Upper lobe of left lung (tissue), 6 donors: ENCODE measurements around the gene NR2C2AP. TPM values are rescaled to one million over a fixed set of nuclear protein-coding genes. Genes with fewer than 3 reads are reported as not detected.

ENCODE experiments used
- ATAC-seq, 2 donors: fragments of 200-7000 bp; cut with Tn5 transposase; one replicate each; pipeline ENCODE4 v1.9.1; 2022; ENCODE audit warnings: mild to moderate bottlenecking in 2 of 2, moderate library complexity in 2 of 2; ENCODE audit not compliant: low FRiP score in 2 of 2
- DNase-seq, 2 donors: peaks; one replicate each; pipeline ENCODE4 v3.0.0-alpha.2; 2019 to 2020
- H3K27ac ChIP-seq, 4 donors: fragments of 200-600 bp; sonication (generic); one replicate each; pipeline ENCODE4 v1.5.1; 2016 to 2019
- H3K27me3 ChIP-seq, 4 donors: fragments of 200-600 bp; sonication (generic); one replicate each; pipeline ENCODE4 v1.5.1; 2017 to 2019
- H3K36me3 ChIP-seq, 4 donors: fragments of 200-600 bp; sonication (generic); one replicate each; pipeline ENCODE4 v1.5.1; 2016 to 2019
- H3K4me1 ChIP-seq, 4 donors: fragments of 200-600 bp; sonication (generic); one replicate each; pipeline ENCODE4 v1.5.1; 2018 to 2019
- H3K4me3 ChIP-seq, 4 donors: fragments of 200-600 bp; sonication (generic); one replicate each; pipeline ENCODE4 v1.5.1; 2017 to 2019; ENCODE audit warnings: mild to moderate bottlenecking in 2 of 4, moderate library complexity in 1 of 4
- H3K9me3 ChIP-seq, 4 donors: fragments of 200-600 bp; sonication (generic); one replicate each; pipeline ENCODE4 v1.5.1; 2018 to 2019
- EP300 ChIP-seq, 4 donors: sonication (generic); formaldehyde crosslinking; IDR thresholded peaks; one replicate each; pipeline ENCODE4 v1.5.1; 2017; ENCODE audit warnings: antibody characterized with exemption in 4 of 4, control low read depth in 2 of 4
- POLR2A ChIP-seq, 4 donors: fragments of 450-650 bp; IDR thresholded peaks; one replicate each; pipeline ENCODE4 v1.5.1; 2016 to 2017; ENCODE audit warnings: antibody characterized with exemption in 4 of 4, mild to moderate bottlenecking in 2 of 4
- POLR2AphosphoS5 ChIP-seq, 2 donors: sonication (generic); formaldehyde crosslinking; IDR thresholded peaks; one replicate each; pipeline ENCODE4 v1.5.1; 2017; ENCODE audit warnings: antibody characterized with exemption in 2 of 2
- WGBS, 2 donors: methylation state at CpG; one replicate each; pipeline ENCODE4 v1.1.5; 2017 to 2018; 5-methylcytosine and 5-hydroxymethylcytosine counted together
- total RNA-seq, 6 donors: library from RNA; depleted of rRNA in 4 of 6; stranded (reverse); fragments of >200 nt in 4 of 6; gene quantifications; one replicate each; pipeline versions ENCODE4 v1.1.0 to v1.2.1, GENCODE V29; 2016 to 2021
- TF ChIP-seq, protein P1 (sequence below), 6 experiments: fragments of 450-650 bp in 4 of 6; fragments of 200-600 bp in 2 of 6; sonication (generic) in 2 of 6; IDR thresholded peaks; one replicate each; pipeline ENCODE4 v1.5.1; 2016 to 2019; ENCODE audit warnings: antibody characterized with exemption in 6 of 6
- donor health status: DM: no; HTN: no; CAD: no; lungs with moderate emphysema.
- donor health status: DM: no; HTN: yes; CAD: no; lungs with severe emphysema.

The NR2C2AP gene
- total RNA-seq, 6 donors from 2014 or later = 5.2 to 17.0 (median 10.8) TPM

DNA sequence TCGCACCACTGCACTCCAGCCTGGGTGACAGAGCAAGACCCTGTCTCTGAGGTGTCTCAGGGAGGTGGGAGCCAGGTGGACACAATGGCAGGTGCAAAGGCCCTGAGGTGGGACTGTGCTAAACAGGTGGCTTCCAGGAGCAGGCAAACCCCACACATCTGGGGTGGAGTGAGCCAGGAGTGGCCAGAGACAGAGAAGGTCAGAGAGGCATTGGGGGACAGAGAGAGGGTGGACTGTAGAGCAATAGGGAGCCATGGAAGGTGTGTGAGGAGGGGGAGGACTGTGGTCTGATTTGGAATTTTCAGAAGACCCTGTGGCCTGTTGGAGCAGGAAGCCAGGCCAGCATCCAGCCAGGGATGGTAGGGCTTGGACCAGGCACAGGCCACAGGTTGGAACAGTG lies 37.8 kb downstream of the NR2C2AP start:
- no peaks in the 10 kb centered on the region for H3K36me3 ChIP-seq
- peaks cover 7 to 8% (median 7%) of the 10 kb centered on the region in 4 donors for H3K4me1 ChIP-seq
- no peaks in the 10 kb centered on the region for H3K27me3 ChIP-seq
- ATAC-seq = no peak
- no peaks in the 10 kb centered on the region for H3K9me3 ChIP-seq
- no peak overlapping the region for H3K4me3 ChIP-seq
- TF ChIP-seq POLR2A (IDR thresholded peaks at IDR 0.05) (no peak), POLR2AphosphoS5 (IDR thresholded peaks at IDR 0.05) (no peak), EP300 (IDR thresholded peaks at IDR 0.05) (no peak)
- TF ChIP-seq, protein P1, sequence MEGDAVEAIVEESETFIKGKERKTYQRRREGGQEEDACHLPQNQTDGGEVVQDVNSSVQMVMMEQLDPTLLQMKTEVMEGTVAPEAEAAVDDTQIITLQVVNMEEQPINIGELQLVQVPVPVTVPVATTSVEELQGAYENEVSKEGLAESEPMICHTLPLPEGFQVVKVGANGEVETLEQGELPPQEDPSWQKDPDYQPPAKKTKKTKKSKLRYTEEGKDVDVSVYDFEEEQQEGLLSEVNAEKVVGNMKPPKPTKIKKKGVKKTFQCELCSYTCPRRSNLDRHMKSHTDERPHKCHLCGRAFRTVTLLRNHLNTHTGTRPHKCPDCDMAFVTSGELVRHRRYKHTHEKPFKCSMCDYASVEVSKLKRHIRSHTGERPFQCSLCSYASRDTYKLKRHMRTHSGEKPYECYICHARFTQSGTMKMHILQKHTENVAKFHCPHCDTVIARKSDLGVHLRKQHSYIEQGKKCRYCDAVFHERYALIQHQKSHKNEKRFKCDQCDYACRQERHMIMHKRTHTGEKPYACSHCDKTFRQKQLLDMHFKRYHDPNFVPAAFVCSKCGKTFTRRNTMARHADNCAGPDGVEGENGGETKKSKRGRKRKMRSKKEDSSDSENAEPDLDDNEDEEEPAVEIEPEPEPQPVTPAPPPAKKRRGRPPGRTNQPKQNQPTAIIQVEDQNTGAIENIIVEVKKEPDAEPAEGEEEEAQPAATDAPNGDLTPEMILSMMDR (IDR thresholded peaks at IDR 0.05) = no peak
- DNase-seq = no peak
- WGBS, 2 donors = 100% methylated on average over 1 of the region's 1 CpG
- H3K27ac ChIP-seq = no peak overlapping the region

DNA sequence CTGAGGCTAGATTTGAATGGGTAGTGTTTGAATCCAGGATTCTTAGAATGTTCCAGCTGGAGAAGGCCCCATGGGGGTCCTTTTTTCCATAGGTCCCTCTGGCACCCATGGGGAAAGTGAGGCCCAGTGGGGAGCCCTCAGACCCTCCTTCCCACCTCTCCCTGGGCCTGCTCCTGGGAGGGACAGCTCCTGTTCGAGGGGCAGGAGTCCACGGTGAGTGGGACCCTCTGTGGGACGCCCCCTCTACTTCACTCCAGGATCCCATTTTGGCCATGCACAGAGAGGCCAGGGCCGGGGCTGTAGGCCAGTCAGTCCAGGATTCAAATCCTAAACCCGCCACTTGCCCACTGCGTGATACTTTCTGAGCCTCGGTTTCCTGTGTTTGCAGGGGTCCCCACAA lies 40.7 kb downstream of the NR2C2AP start:
- H3K4me3 ChIP-seq = no peak overlapping the region
- WGBS, 2 donors = 92 to 98% methylated on average over 4 to 7 of the region's 7 CpGs
- no peaks in the 10 kb centered on the region for H3K9me3 ChIP-seq
- H3K27me3 ChIP-seq = no peaks in the 10 kb centered on the region
- no peak for TF ChIP-seq EP300 (IDR thresholded peaks at IDR 0.05)
- no peak for TF ChIP-seq POLR2A (IDR thresholded peaks at IDR 0.05)
- TF ChIP-seq, protein P1 (IDR thresholded peaks at IDR 0.05) = no peak
- no peak for TF ChIP-seq POLR2AphosphoS5 (IDR thresholded peaks at IDR 0.05)
- DNase-seq (no peak), ATAC-seq (no peak)
- H3K4me1 ChIP-seq = no peaks in the 10 kb centered on the region
- no peaks in the 10 kb centered on the region for H3K36me3 ChIP-seq
- no peak overlapping the region for H3K27ac ChIP-seq

DNA sequence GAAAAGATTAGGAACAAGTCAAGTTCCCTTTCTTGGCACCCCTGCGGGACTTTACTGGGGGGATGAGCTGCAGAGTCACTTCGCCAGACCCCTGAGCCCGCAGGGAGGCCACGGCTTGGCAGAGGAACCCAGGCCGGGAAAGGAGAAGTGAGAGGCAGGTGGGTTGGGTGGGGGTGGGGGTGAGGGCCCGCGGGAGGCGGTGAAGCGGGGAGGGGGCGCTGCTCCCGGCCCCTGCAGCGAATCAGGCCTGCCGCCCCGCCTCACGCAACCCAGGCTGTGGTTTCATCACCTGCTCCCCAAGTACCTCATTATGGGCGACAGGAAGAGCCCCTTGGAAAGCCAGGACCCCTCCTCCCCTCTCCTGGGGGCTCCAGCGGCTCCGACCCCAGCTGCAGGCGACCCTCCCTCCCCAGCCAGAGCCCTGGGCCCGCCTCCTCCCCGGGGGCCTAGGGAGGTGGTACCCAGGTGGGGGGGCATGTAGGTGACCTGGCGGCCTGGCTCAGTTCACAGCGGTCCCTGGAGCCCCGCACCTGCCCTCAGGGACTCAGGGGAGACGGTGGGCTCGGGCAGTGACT lies 42.7 kb downstream of the NR2C2AP start:
- H3K4me3 ChIP-seq = no peak overlapping the region
- DNase-seq (no peak), ATAC-seq (no peak)
- TF ChIP-seq, protein P1 (IDR thresholded peaks at IDR 0.05) = no peak
- TF ChIP-seq POLR2AphosphoS5 (IDR thresholded peaks at IDR 0.05) (no peak), POLR2A (IDR thresholded peaks at IDR 0.05) (no peak), EP300 (IDR thresholded peaks at IDR 0.05) (no peak)
- H3K27me3 ChIP-seq = no peaks in the 10 kb centered on the region
- no peaks in the 10 kb centered on the region for H3K36me3 ChIP-seq
- 53 to 54% methylated on average over 16 to 26 of the region's 26 CpGs for WGBS, 2 donors
- no peaks in the 10 kb centered on the region for H3K9me3 ChIP-seq
- no peaks in the 10 kb centered on the region for H3K4me1 ChIP-seq
- H3K27ac ChIP-seq = no peak overlapping the region

DNA sequence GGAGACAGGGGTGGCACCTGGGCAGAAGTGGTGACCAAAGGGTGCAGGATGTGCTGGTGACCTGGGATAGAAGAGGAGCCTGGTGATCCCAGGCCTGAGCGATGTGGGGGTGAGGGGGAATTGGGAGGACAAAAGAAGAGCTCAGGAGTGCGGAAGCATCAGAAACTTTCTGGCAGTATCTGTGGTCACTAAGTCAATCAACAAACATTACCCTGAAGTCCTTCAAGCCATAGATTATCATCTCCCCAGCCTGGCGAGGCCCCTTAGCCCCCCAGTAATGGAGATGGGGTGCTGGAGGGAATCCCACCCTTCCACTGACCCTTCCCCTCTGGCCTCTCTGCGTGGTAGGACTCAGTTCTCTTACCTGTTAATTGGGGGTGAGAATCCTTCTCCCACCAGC lies 43.7 kb downstream of the NR2C2AP start:
- Histone ChIP-seq H3K27ac (no peak overlapping the region), H3K4me3 (no peak overlapping the region), H3K9me3 (no peaks in the 10 kb centered on the region), H3K4me1 (no peaks in the 10 kb centered on the region), H3K36me3 (no peaks in the 10 kb centered on the region), H3K27me3 (no peaks in the 10 kb centered on the region)
- TF ChIP-seq EP300 (IDR thresholded peaks at IDR 0.05) (no peak), POLR2A (IDR thresholded peaks at IDR 0.05) (no peak), POLR2AphosphoS5 (IDR thresholded peaks at IDR 0.05) (no peak)
- TF ChIP-seq, protein P1 (IDR thresholded peaks at IDR 0.05) = no peak
- no peak for DNase-seq
- ATAC-seq = no peak
- 87 to 97% methylated on average over 4 of the region's 4 CpGs for WGBS, 2 donors

- no peak for ATAC-seq
- H3K27me3 ChIP-seq = no peaks in the 10 kb centered on the region
- no peak overlapping the region for H3K27ac ChIP-seq
- no peak for DNase-seq
- no peak overlapping the region for H3K4me3 ChIP-seq
- H3K4me1 ChIP-seq = no peaks in the 10 kb centered on the region
- TF ChIP-seq POLR2A (IDR thresholded peaks at IDR 0.05) (no peak), EP300 (IDR thresholded peaks at IDR 0.05) (no peak)
- TF ChIP-seq, protein P1 (IDR thresholded peaks at IDR 0.05) = no peak
- no peaks in the 10 kb centered on the region for H3K9me3 ChIP-seq
- WGBS, 2 donors = 77 to 81% methylated on average over 6 of the region's 6 CpGs
- H3K36me3 ChIP-seq = no peaks in the 10 kb centered on the region
Observed at GRCh38 chr19:19157808-19158207, 45.4 kb downstream of the NR2C2AP start.
